ENCODE data around the gene TBC1D4.
A peak's percentile ranks its signal among the peaks of the same experiment; 100 is the strongest.

Gene TBC1D4

GRCh38 chr13:75415694-75416093, 66.3 kb downstream of the TBC1D4 start:
- DNase-seq = peak; percentile 24

GRCh38 chr13:75415171-75415570, 66.8 kb downstream of the TBC1D4 start:
- DNase-seq = no peak

- no peak for DNase-seq
Observed at GRCh38 chr13:75414036-75414827, 67.7 kb downstream of the TBC1D4 start.

GRCh38 chr13:75411924-75412537, 69.9 kb downstream of the TBC1D4 start:
- no peak for DNase-seq

DNA sequence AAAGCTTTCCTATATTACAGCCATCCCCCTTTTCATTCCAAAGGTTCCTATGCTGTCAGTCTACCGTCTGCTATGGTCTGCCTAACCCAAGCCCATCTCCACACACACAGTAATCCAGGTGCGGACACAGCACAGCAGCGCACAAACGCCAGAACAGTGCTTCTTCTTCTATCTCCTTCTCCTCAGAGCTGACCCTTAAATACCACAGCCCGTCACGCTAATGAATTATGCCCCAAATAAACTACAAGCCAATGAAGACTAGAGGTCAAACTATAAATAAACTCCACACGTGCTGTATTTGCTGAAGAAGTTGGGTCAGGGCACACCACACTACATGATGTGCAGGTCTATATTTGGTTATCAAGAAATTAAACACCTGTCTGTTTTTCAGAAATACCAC, 71.8 kb downstream of the TBC1D4 start:
- no peak for DNase-seq

- no peak for DNase-seq
Observed at GRCh38 chr13:75407998-75408397, 74.0 kb downstream of the TBC1D4 start.

GRCh38 chr13:75407473-75407872, 74.5 kb downstream of the TBC1D4 start:
- no peak for DNase-seq

DNA sequence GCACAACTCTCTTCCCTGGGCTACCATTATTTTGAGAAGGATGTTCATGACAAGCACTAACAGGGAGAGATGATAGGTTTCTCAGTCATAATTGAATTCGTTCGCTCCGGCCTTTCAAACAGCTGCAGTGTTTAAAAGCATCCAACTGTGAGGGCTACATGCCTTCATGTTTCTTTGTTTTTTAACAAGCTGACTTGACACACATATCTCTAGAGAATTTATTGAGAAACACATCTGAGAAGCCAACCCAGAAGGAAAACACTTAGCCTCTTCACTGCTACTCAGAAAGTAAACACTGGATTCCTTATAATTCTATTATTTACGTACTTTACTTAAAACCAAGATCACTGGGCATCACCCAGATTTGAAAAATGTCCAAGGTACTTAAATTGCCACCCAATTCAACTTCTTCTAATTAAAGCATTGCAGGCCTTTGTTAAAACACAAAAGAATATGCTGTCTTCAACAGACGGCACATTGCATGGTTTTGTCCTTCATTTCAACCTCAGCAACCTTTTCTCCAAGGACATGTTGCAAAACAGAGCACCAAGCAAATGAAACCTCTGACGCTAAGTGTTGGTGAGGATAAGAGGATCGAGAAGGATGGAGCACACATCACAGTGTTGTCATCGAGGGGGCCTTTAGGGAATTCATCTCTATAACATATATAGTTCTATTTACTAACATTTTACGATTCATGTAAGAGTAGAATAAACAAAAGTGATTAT, 75.8 kb downstream of the TBC1D4 start:
- DNase-seq = no peak

DNA sequence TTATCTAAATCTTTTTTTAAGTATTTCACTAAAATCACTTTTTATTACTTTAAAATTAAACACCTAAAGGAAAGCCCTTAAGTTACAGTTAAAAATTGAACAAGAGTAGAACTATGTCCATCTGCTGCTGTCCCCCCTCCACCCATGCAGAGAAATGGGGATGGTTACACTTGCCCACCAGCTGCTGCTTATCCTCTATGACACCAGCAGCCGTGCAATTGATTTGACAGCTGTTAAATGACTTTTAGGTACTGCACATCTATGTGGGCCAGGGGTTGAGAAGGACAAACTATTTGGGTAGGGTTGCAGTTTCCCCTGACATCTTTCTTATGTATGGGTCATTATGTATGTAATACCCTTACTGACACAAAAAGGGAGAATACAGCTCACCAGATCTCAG, 77.2 kb downstream of the TBC1D4 start:
- DNase-seq = no peak

GRCh38 chr13:75402787-75403186, 79.2 kb downstream of the TBC1D4 start:
- DNase-seq = no peak

- no peak for DNase-seq
Observed at GRCh38 chr13:75400775-75401174, 81.2 kb downstream of the TBC1D4 start.

DNA sequence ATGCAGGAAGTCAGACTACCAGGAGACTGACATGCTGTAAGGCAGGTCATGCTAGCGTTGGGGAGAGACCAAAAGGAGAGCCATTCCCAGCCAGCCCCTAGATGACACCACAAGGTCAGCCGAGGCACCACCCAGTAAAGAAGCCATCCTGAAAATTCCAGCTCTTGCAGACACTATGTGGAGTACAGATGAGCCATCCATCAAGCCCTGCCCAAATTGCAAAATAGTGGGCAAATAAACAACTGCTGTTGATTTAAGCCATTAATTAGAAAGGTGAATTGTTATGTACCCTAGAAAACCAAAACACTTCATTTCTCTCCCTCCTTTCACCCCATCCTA, 82.1 kb downstream of the TBC1D4 start:
- no peak for DNase-seq

- peak; percentile 43 for DNase-seq
Observed at GRCh38 chr13:75399168-75399878, 82.6 kb downstream of the TBC1D4 start.

- DNase-seq = no peak
Observed at GRCh38 chr13:75398072-75398471, 83.9 kb downstream of the TBC1D4 start.

- no peak for DNase-seq
Observed at GRCh38 chr13:75395901-75396300, 86.1 kb downstream of the TBC1D4 start.

GRCh38 chr13:75395066-75395465, 86.9 kb downstream of the TBC1D4 start:
- DNase-seq = no peak

GRCh38 chr13:75393839-75394520, 88.0 kb downstream of the TBC1D4 start:
- DNase-seq = no peak

DNA sequence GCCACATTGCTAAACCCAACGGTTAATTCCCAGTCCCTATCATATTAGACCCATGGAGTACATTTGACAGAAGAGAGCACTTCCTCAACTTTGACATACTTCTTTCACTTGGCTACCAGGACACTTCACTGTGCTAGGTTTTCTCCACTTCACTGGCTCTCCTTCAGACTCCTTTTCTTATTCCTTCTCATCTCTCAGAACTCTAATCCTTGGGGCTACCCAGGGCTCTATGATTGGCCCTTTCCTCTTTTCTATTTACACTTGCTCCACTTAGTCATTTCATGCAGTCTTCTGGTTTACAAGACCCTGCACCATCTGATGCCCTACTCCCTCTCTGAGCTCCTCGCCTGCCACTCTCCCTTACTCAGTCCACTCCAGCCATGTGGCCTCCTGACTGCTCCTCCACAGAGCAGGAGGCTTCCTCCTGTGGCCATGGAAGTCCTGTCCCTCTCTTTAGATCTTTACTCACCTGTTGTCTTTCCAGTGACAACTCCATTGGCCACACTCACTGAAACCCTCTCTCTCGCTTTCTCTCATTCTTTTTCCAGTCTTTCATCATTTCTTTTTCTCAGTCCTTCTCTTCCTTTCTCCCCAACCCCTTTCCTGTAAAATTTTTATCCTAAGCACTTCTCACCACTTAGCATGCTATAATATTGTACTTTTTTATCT, 90.4 kb downstream of the TBC1D4 start:
- DNase-seq = no peak

DNA sequence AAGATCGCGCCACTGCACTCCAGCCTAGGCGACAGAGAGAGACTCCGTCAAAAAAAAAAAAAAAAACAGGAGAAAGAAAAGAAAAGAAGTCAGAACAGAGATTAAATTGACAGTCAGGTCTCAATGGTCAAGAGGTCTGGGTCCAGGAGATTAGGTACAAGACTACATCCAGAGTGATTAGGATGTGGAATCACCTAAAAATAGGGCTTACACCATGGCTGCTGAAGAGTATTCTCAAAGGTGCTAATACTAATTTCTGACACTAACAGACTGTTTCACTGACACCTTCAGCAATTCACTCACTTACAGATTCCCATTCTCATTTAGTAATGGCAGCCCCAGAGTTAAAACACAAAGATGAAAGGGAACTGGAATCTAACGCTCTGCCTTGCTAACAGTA, 91.7 kb downstream of the TBC1D4 start:
- no peak for DNase-seq

GRCh38 chr13:75385708-75386083, 96.3 kb downstream of the TBC1D4 start:
- no peak for DNase-seq

DNA sequence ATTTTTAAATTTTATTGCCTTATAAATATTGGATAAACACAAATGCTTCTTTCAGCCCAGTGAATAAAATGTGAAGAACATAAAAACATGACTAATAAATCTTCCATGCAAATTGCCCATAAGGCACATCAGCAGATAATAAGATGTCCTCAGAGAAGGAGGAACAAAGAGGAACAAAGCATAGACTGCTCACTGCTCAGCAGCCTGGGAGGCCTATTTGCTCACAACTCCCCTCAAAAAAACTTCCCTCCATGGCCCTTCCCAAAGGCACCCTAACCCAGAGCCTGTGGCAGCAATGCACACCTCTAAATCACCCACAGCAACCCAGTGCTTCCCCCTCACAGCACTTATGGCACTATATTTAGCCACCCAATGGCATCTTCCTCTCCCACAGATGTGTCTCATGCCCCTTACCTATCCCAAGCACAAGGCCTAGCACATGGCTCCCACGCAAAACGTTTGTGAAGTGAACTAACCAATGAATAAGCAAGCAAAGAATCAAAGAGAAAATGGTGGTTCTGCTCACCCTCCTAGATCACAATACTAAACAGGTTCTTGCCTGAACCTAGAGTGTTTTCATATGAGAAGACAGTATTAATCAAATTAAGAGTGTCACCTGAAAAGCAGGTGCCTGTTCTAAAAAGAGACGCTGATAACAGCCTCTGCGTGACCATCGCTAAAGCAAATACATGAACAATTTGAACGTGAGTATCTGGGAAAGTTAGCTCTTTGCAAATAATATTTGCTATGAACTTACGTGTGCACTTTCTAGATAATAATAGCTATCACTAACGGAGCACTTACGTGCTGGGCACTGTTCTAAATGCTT, 96.9 kb downstream of the TBC1D4 start:
- DNase-seq = no peak

Data from amniotic stem cell (primary cell).